CD14-positive monocyte (primary cell): Measurements from ENCODE around the gene RAMACL. TPM values are rescaled to one million over a fixed set of nuclear protein-coding genes. Genes with fewer than 3 reads are reported as not detected.

Experiments
- DNase-seq, 3 donors: peaks; one replicate each; pipeline ENCODE4 v3.0.0-alpha.2; 2011 to 2022
- H2AFZ ChIP-seq: 2 replicates; pipeline ENCODE4 v1.6.0; 2012; ENCODE audit warnings: mild to moderate bottlenecking, low read depth, low read length, inconsistent platforms; ENCODE audit not compliant: insufficient read depth, poor library complexity, severe bottlenecking
- H3K27ac ChIP-seq, 2 donors: 1 replicate in 1 of 2; 2 replicates in 1 of 2; pipeline ENCODE4 v1.5.1; 2012 to 2013; ENCODE audit warnings: low read length in 2 of 2, control low read depth in 1 of 2, inconsistent platforms in 1 of 2, low read depth in 1 of 2, mild to moderate bottlenecking in 1 of 2
- H3K27me3 ChIP-seq, 2 donors: one replicate each; pipeline versions ENCODE4 v1.6.0 to v1.6.1; 2011 to 2013; ENCODE audit warnings: low read length in 2 of 2; ENCODE audit not compliant: control insufficient read depth in 2 of 2, insufficient read depth in 2 of 2
- H3K36me3 ChIP-seq, 2 donors: replicated peaks in 1 of 2; 1 replicate in 1 of 2; 2 replicates in 1 of 2; pipeline versions ENCODE4 v1.5.1 to v1.6.1; 2012 to 2013; ENCODE audit warnings: low read length in 2 of 2, control low read depth in 1 of 2, inconsistent platforms in 1 of 2, mild to moderate bottlenecking in 1 of 2; ENCODE audit not compliant: insufficient read depth in 2 of 2, control insufficient read depth in 1 of 2
- H3K4me1 ChIP-seq, 2 donors: 1 replicate in 1 of 2; 2 replicates in 1 of 2; pipeline versions ENCODE4 v1.5.1 to v1.6.1; 2012 to 2013; ENCODE audit warnings: low read length in 2 of 2, control low read depth in 1 of 2, inconsistent platforms in 1 of 2, mild to moderate bottlenecking in 1 of 2, moderate library complexity in 1 of 2; ENCODE audit not compliant: insufficient read depth in 2 of 2, control insufficient read depth in 1 of 2
- H3K4me2 ChIP-seq: replicated peaks from 2 replicates; pipeline ENCODE3; 2012; ENCODE audit warnings: low read length, moderate library complexity, mild to moderate bottlenecking; ENCODE audit not compliant: poor library complexity, severe bottlenecking; ENCODE audit errors: extremely low read depth
- H3K4me3 ChIP-seq, 3 experiments: fragments of 200-600 bp in 1 of 3; sonication (generic) in 1 of 3; replicated peaks in 1 of 3; 1 replicate in 2 of 3; 2 replicates in 1 of 3; pipeline ENCODE4 v1.5.1; 2011 to 2013; ENCODE audit warnings: low read length in 3 of 3, mild to moderate bottlenecking in 3 of 3, control low read depth in 2 of 3, low read depth in 2 of 3, inconsistent platforms in 1 of 3, moderate library complexity in 1 of 3
- H3K79me2 ChIP-seq: 2 replicates; pipeline ENCODE4 v1.6.0; 2012; ENCODE audit warnings: mild to moderate bottlenecking, control low read depth, inconsistent platforms, low read length, moderate library complexity; ENCODE audit not compliant: insufficient read depth
- H3K9ac ChIP-seq: 2 replicates; pipeline ENCODE4 v1.6.0; 2017; ENCODE audit warnings: low read length, mild to moderate bottlenecking; ENCODE audit not compliant: insufficient read depth, poor library complexity, severe bottlenecking
- H3K9me3 ChIP-seq, 2 donors: replicated peaks in 1 of 2; 1 replicate in 1 of 2; 2 replicates in 1 of 2; pipeline versions ENCODE4 v1.5.1 to v1.6.1; 2012 to 2013; ENCODE audit warnings: low read length in 2 of 2, control low read depth in 1 of 2; ENCODE audit not compliant: control insufficient read depth in 1 of 2, insufficient read depth in 1 of 2
- H4K20me1 ChIP-seq: 2 replicates; pipeline ENCODE4 v1.6.0; 2012; ENCODE audit warnings: mild to moderate bottlenecking, low read length, control low read depth, moderate library complexity; ENCODE audit not compliant: insufficient read depth
- H3K27ac Mint-ChIP-seq, 7 donors: one replicate each; pipeline ENCODE4 v1.8.0; 2020; ENCODE audit warnings: mild to moderate bottlenecking in 7 of 7, mixed read lengths in 7 of 7, moderate library complexity in 6 of 7, inconsistent platforms in 2 of 7
- H3K27me3 Mint-ChIP-seq, 3 donors: one replicate each; pipeline ENCODE4 v1.8.0; 2021 to 2022; ENCODE audit warnings: low read depth in 3 of 3, mild to moderate bottlenecking in 3 of 3, mixed read lengths in 3 of 3, moderate library complexity in 3 of 3, inconsistent platforms in 1 of 3
- H3K36me3 Mint-ChIP-seq, 2 donors: one replicate each; pipeline ENCODE4 v1.8.0; 2020; ENCODE audit warnings: mixed read lengths in 2 of 2, inconsistent platforms in 1 of 2, mild to moderate bottlenecking in 1 of 2
- H3K4me1 Mint-ChIP-seq: one replicate; pipeline ENCODE4 v1.8.0; 2020; ENCODE audit warnings: mild to moderate bottlenecking, mixed read lengths
- H3K4me3 Mint-ChIP-seq, 2 donors: one replicate each; pipeline ENCODE4 v1.8.0; 2020; ENCODE audit warnings: mild to moderate bottlenecking in 2 of 2, mixed read lengths in 2 of 2, moderate library complexity in 1 of 2
- H3K9me3 Mint-ChIP-seq, 7 donors: one replicate each; pipeline ENCODE4 v1.8.0; 2020 to 2022; ENCODE audit warnings: mixed read lengths in 7 of 7, mild to moderate bottlenecking in 6 of 7, moderate library complexity in 6 of 7, inconsistent platforms in 2 of 7
- CTCF ChIP-seq: fragments of 200-600 bp; IDR thresholded peaks from one replicate; pipeline ENCODE4 v1.8.0; 2022; ENCODE audit warnings: antibody characterized with exemption, mild to moderate bottlenecking
- WGBS: methylation state at CpG from one replicate; pipeline ENCODE4 v1.1.5; 2013; ENCODE audit warnings: missing lambda C conversion rate; ENCODE audit not compliant: insufficient coverage; 5-methylcytosine and 5-hydroxymethylcytosine counted together
- intact Hi-C, 2 donors: fragments of 100-400 bp; cut with micrococcal nuclease; formaldehyde crosslinking; loops; one replicate each; pipeline versions ENCODE4 v1.15.0 to v1.15.1; 2023
- polyA plus RNA-seq, 3 donors: library from polyadenylated mRNA; depleted of rRNA in 1 of 3; unstranded in 2 of 3; stranded (reverse) in 1 of 3; fragments of 300-500 nt in 2 of 3; fragments of >200 nt in 1 of 3; fragmentation: Illumina TruSeq in 2 of 3; gene quantifications; 1 replicate in 2 of 3; 2 replicates in 1 of 3; pipeline ENCODE4 v1.2.3, GENCODE V29; 2012 to 2021

The RAMACL gene
- polyA plus RNA-seq, 3 donors, result 0.05 to 0.33 (median 0.11) TPM

GRCh38 chr6:166538297-166539010, 48.0 kb downstream of the RAMACL start:
- DNase-seq, result no peak
- H3K27ac Mint-ChIP-seq, result no peak overlapping the region
- Histone ChIP-seq H4K20me1 (no peaks in the 10 kb centered on the region), H3K79me2 (no peaks in the 10 kb centered on the region), H3K27ac (no peak overlapping the region), H3K4me1 (peaks cover 0 to 4% of the 10 kb centered on the region in 2 donors), H3K9ac (no peak overlapping the region), H3K4me3 (no peak overlapping the region), H3K36me3 (no peaks in the 10 kb centered on the region), H3K9me3 (no peaks in the 10 kb centered on the region), H3K27me3 (no peaks in the 10 kb centered on the region), H2AFZ (no peak overlapping the region), H3K4me2 (no peak overlapping the region)
- no peak overlapping the region for H3K4me3 Mint-ChIP-seq
- peaks cover 18% of the 10 kb centered on the region for H3K4me1 Mint-ChIP-seq
- no peaks in the 10 kb centered on the region for H3K36me3 Mint-ChIP-seq
- H3K27me3 Mint-ChIP-seq, result peaks cover 0 to 6% (median 5%) of the 10 kb centered on the region in 3 donors
- intact Hi-C loops, result no loop called here
- H3K9me3 Mint-ChIP-seq, result peaks cover 0 to 5% (median 0%) of the 10 kb centered on the region in 7 donors
- TF ChIP-seq CTCF, result no peak
- WGBS, result 98% methylated on average over 6 of the region's 17 CpGs

DNA sequence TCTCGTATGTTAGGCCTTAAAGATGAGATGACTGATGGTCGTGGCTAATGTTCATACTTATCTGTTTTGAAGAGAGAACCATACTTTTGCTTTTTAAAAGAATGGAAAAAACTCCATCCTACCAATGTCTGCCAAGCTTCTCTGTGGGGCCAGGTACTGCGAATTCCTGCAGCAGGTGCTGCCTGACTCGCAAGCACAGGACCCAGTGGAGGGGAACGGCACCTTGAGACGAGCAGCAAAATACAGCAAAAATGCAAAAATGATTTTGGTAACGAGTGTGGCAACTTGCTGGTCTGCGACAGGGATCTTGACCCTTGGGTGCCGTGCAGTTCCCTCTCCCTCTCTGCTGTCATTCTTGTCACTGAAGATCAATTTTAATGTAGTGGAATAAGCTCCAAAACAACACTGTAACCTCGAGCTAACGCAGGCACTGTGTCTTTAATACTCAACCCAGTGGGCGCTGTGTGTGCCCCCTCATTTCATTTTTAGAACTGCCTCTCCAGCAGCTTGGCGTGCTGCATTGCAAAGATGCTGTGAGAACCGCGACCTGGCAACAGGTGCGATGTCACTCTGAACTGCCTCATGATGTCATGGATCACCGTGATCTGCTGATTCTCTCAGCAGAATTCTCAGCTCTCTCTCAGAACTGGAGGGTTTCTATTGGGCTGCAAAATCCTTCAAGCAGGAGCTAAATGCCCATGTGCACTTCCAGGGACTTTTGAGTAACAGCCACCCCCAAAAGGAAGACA, 51.6 kb downstream of the RAMACL start:
- H3K36me3 Mint-ChIP-seq, result peaks cover 0 to 5% of the 10 kb centered on the region in 2 donors
- H2AFZ ChIP-seq, result no peak overlapping the region
- H3K9me3 ChIP-seq, result no peaks in the 10 kb centered on the region
- H3K27me3 Mint-ChIP-seq, result peaks cover 0 to 6% (median 5%) of the 10 kb centered on the region in 3 donors
- H3K36me3 ChIP-seq, result no peaks in the 10 kb centered on the region
- 97% methylated on average over 12 of the region's 17 CpGs for WGBS
- H3K27ac ChIP-seq, result no peak overlapping the region
- H3K4me1 ChIP-seq, result no peaks in the 10 kb centered on the region
- no peak overlapping the region for H3K4me2 ChIP-seq
- TF ChIP-seq CTCF, result no peak
- H3K9ac ChIP-seq, result no peak overlapping the region
- peaks cover 3% of the 10 kb centered on the region for H3K4me1 Mint-ChIP-seq
- no peak for DNase-seq
- intact Hi-C loops, result no loop called here
- peaks cover 0 to 5% (median 0%) of the 10 kb centered on the region in 7 donors for H3K9me3 Mint-ChIP-seq
- no peak overlapping the region for H3K4me3 ChIP-seq
- no peak overlapping the region for H3K27ac Mint-ChIP-seq
- no peaks in the 10 kb centered on the region for H3K79me2 ChIP-seq
- H3K4me3 Mint-ChIP-seq, result no peak overlapping the region
- no peaks in the 10 kb centered on the region for H4K20me1 ChIP-seq
- H3K27me3 ChIP-seq, result no peaks in the 10 kb centered on the region
